ENCODE results near the gene USP24.
"Not testable (repeated sequence)": the region's sequence is repeated elsewhere in the genome, so short reads cannot be mapped to it uniquely, and the experiment has no call there.

Gene USP24

GRCh38 chr1:55118651-55119329, 96.4 kb downstream of the USP24 start:
- DNase-seq (ENCODE audit: low spot score) = no peak

GRCh38 chr1:55117941-55118340, 97.2 kb downstream of the USP24 start:
- DNase-seq (ENCODE audit: low spot score) = no peak

GRCh38 chr1:55109005-55109404, 106.2 kb downstream of the USP24 start:
- DNase-seq (ENCODE audit: low spot score) = not testable (repeated sequence)

- no peak for DNase-seq (ENCODE audit: low spot score)
Observed at GRCh38 chr1:55107101-55107500, 108.1 kb downstream of the USP24 start.

- no peak for DNase-seq (ENCODE audit: low spot score)
Observed at GRCh38 chr1:55103891-55104290, 111.3 kb downstream of the USP24 start.

- no peak for DNase-seq (ENCODE audit: low spot score)
Observed at GRCh38 chr1:55095095-55095494, 120.1 kb downstream of the USP24 start.

GRCh38 chr1:55092475-55092874, 122.7 kb downstream of the USP24 start:
- DNase-seq (ENCODE audit: low spot score) = no peak

- DNase-seq (ENCODE audit: low spot score) = no peak
Observed at GRCh38 chr1:55089683-55090082, 125.5 kb downstream of the USP24 start.

- DNase-seq (ENCODE audit: low spot score) = no peak
Observed at GRCh38 chr1:55088413-55088812, 126.8 kb downstream of the USP24 start.

- no peak for DNase-seq (ENCODE audit: low spot score)
Observed at GRCh38 chr1:55087439-55087838, 127.7 kb downstream of the USP24 start.

GRCh38 chr1:55084257-55084656, 130.9 kb downstream of the USP24 start:
- no peak for DNase-seq (ENCODE audit: low spot score)

- DNase-seq (ENCODE audit: low spot score) = no peak
Observed at GRCh38 chr1:55081905-55082296, 133.3 kb downstream of the USP24 start.

- no peak for DNase-seq (ENCODE audit: low spot score)
Observed at GRCh38 chr1:55081188-55081904, 133.8 kb downstream of the USP24 start.

- DNase-seq (ENCODE audit: low spot score) = no peak
Observed at GRCh38 chr1:55079651-55080050, 135.5 kb downstream of the USP24 start.

- DNase-seq (ENCODE audit: low spot score) = no peak
Observed at GRCh38 chr1:55078470-55078869, 136.7 kb downstream of the USP24 start.

GRCh38 chr1:55076356-55076755, 138.8 kb downstream of the USP24 start:
- no peak for DNase-seq (ENCODE audit: low spot score)

- DNase-seq (ENCODE audit: low spot score) = no peak
Observed at GRCh38 chr1:55074455-55074854, 140.7 kb downstream of the USP24 start.

GRCh38 chr1:55073187-55073916, 141.8 kb downstream of the USP24 start:
- DNase-seq (ENCODE audit: low spot score) = no peak

- DNase-seq (ENCODE audit: low spot score) = peak; percentile 53
Observed at GRCh38 chr1:55071477-55071876, 143.7 kb downstream of the USP24 start.

GRCh38 chr1:55070293-55071164, 144.6 kb downstream of the USP24 start:
- DNase-seq (ENCODE audit: low spot score) = no peak

- DNase-seq (ENCODE audit: low spot score) = no peak
Observed at GRCh38 chr1:55069280-55069679, 145.9 kb downstream of the USP24 start.

- DNase-seq (ENCODE audit: low spot score) = no peak
Observed at GRCh38 chr1:55068638-55069037, 146.5 kb downstream of the USP24 start.
